Measurements from ENCODE around the gene ARV1.
"Not testable (repeated sequence)": the region's sequence is repeated elsewhere in the genome, so short reads cannot be mapped to it uniquely, and the experiment has no call there.

The ARV1 gene

GRCh38 chr1:231045286-231045685, 66.4 kb downstream of the ARV1 start:
- no peak for DNase-seq

- not testable (repeated sequence) for DNase-seq
Observed at GRCh38 chr1:231045921-231046729, 67.2 kb downstream of the ARV1 start.

GRCh38 chr1:231046730-231047395, 68.0 kb downstream of the ARV1 start:
- no peak for DNase-seq

DNA sequence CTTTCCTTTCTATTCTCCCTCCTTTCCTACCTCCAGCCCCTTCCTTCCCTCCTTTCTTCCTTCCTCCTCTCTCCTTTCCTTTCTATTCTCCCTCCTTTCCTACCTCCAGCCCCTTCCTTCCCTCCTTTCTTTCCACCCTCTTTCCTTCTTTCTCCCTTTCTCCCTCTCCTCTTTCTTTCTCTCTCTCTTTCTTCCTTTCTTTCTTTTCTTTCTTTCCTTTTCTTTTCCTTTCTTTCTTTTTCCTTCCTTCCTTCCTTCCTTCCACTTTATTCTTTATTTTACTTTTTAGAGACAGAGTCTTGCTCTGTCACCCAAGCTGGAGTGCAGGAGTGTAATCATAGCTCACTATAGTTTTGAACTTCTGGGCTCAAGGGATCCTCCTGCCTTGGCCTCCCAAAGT, 68.6 kb downstream of the ARV1 start:
- DNase-seq = not testable (repeated sequence)

DNA sequence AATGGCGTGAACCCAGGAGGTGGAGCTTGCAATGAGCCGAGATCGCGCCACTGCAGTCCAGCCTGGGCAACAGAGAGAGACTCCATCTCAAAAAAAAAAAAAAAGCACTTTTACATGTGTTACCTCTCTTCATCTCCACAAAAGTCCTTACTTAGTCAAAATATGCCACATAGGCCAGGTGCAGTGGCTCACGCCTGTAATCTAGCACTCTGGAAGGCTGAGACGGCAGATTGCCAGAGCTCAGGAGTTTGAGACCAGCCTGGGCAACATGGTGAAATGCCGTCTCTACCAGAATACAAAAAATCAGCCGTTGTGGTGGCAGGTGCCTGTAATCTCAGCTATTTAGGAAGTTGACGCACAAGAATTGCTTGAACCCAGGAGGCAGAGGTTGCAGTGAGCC, 69.5 kb downstream of the ARV1 start:
- not testable (repeated sequence) for DNase-seq

DNA sequence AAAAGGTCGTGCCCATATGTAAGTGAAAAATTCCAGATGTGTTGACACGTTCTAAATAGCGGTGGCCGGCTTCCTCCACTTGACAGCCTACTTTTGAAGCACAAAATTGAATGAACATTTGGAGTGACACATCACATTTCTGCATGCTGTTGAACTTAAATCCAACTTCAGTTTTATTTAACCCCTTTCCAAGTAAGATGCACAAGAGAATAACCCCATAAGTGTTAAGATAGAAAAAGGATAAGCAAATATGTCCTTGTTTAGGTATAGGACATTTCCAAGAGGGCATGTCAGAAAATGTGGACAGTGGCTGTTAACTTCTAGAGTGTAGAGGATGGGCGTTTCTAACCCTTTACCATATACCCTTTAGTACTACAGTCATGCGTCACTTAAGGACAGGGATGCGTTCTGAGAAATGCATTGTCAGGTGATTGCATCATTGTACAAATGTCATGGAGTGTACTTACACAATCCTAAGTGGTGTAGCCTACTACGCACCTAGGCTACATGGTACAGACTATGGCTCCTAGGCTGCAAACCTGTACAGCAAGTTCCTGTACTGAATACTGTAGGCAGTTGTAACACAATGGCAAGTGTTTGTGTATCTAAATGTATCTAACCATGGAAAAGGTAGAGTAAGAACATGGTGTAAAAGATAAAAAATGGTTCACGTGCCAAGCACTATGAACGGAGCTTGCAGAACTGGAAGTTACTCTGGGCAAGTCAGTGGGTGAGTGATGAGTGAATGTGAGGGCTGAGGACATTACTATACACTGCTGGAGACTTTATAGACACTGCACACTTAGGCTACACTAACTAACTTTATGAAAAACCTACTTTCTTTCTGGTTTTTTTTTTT, 70.5 kb downstream of the ARV1 start:
- DNase-seq = no peak

All from CD4-positive, alpha-beta T cell treated with Interleukin-10 for 1 hour (primary cell).